GM19452 (cell line): ENCODE results near the gene SYNGR2.
"Not testable (repeated sequence)": the region's sequence is repeated elsewhere in the genome, so short reads cannot be mapped to it uniquely, and the experiment has no call there.

ENCODE experiments used
- ATAC-seq: cut with Tn5 transposase; IDR thresholded peaks from one replicate; pipeline ENCODE4 v1.9.1; 2021; ENCODE audit not compliant: unreplicated experiment

SYNGR2 gene

DNA sequence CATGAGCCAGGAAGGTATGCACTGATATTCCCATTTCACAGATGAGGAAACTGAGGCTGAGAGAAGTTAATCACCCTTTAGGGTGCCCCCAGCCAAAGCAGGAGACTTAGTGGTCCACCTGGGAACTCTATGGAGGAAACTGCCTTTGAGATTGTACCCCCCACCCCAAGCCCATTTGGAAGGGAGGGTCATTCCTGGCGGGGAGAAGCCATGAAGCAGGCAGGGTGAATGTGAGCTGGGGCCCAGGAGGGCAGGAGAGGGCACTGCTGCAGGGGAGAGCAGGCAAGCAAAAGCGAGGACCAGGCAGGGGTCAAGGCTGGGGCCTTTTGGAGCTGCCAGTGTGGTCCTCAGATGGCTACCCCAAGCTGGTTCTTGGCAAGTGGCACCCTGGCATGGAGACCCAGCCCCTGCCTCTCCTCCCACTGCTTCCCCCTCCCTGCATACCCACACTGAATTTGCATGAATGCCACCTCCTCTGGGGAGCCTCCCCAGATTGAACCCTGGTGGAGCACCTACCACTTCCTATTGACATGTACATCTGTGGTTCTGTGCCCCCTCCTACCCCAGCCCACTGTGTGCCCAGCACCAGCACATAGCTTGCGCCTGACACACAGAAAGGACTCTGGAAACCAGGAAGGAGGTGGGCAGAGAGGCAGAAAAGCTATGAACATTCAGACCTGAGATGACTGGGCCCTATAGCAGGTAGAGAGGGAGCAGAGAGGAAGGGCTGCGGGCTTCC, 38.9 kb upstream of the SYNGR2 start:
- ATAC-seq: no peak

GRCh38 chr17:78130090-78130436, 38.3 kb upstream of the SYNGR2 start:
- no peak for ATAC-seq

GRCh38 chr17:78130437-78131101, 37.8 kb upstream of the SYNGR2 start, which contains the start of gene TMC8:
Gene TMC8, plus strand, starts transcription at chr17:78130771. Its CDS starts 818 bp downstream, at chr17:78131589.
- ATAC-seq: no peak

GRCh38 chr17:78131172-78132083, 37.0 kb upstream of the SYNGR2 start:
- no peak for ATAC-seq

- ATAC-seq: no peak
Observed at GRCh38 chr17:78132084-78132676, 36.2 kb upstream of the SYNGR2 start.

DNA sequence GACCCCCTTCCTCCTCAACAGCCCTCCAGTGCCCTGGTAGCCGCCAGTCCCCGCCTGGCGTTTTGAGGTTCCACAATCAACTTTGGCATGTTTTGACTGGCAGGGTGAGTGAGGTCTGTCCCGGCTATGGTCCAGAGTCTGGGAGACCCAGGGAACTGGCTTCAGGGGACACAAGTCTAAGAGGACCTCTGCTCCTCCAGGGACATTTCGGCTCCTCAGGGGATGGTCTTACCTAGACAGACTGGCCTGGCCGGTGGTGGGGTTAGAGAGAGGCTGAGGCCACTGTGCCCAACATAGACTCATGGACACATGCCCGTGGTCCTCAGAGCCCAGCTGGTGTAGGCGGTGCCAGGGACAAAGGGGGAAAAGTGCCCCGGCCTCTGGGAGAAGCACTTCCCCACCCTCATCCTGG, 35.6 kb upstream of the SYNGR2 start:
- ATAC-seq: no peak

DNA sequence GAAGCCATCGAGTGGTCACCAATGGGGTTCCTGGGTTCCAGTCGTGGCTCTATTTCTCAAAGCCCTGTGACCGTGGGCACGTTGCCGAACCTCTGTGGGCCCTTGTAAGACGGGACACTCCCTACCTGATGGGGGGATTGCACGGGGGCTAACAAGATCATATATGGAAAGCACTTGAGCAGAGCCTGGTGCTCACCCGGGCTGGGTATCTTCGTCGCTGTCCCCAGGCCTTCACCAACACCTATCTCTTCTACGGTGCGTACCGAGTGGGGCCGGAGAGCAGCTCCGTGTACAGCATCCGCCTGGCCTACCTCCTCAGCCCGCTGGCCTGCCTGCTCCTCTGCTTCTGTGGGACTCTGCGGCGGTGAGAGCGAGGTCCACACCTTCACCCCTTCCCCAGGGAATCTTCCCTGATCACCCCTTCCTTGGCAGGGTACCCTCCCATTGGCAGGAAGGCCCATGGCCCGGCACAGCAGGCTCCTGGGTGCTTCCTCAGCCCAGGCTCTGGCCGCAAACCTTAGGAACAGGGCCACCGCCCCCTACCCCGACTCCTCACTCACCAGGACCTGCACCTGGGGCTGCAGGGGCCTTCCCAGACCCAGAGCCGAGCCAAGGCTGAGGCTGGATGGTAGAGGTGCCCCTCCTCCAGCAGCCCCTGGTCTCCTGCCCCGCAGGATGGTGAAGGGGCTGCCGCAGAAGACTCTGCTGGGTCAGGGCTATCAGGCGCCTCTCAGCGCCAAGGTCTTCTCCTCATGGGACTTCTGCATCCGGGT, 35.0 kb upstream of the SYNGR2 start:
- ATAC-seq: no peak

GRCh38 chr17:78133971-78134898, 34.1 kb upstream of the SYNGR2 start:
- ATAC-seq: no peak

- ATAC-seq: no peak
Observed at GRCh38 chr17:78134899-78135385, 33.4 kb upstream of the SYNGR2 start.

DNA sequence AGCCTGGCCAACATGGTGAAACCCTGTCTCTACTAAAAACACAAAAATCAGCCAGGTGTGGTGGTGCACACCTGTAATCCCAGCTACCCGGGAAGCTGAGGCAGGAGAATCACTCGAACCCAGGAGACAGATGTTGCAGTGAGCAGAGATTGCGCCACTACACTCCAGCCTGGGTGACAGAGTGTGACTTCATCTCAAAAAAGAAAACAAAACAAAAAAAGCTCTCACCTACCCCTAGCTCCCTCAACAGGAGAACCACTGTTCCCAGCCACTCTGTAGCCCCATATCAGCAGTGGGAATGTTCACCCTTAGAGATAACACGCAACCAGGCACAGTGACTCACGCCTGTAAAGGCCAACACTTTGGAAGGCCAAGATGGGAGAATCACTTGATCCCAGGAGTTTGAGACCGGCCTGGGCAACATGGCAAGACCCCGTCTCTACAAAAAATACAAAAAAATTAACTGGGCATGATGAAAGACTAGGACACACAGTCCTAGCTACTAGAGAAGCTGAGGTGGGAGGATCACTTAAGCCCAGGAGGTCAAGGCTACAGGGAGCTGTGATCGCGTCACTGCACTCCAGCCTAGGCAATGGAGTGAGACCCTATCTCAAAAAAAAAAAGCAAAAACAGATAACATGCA, 32.4 kb upstream of the SYNGR2 start:
- no peak for ATAC-seq

- ATAC-seq: no peak
Observed at GRCh38 chr17:78137392-78138203, 30.8 kb upstream of the SYNGR2 start.

DNA sequence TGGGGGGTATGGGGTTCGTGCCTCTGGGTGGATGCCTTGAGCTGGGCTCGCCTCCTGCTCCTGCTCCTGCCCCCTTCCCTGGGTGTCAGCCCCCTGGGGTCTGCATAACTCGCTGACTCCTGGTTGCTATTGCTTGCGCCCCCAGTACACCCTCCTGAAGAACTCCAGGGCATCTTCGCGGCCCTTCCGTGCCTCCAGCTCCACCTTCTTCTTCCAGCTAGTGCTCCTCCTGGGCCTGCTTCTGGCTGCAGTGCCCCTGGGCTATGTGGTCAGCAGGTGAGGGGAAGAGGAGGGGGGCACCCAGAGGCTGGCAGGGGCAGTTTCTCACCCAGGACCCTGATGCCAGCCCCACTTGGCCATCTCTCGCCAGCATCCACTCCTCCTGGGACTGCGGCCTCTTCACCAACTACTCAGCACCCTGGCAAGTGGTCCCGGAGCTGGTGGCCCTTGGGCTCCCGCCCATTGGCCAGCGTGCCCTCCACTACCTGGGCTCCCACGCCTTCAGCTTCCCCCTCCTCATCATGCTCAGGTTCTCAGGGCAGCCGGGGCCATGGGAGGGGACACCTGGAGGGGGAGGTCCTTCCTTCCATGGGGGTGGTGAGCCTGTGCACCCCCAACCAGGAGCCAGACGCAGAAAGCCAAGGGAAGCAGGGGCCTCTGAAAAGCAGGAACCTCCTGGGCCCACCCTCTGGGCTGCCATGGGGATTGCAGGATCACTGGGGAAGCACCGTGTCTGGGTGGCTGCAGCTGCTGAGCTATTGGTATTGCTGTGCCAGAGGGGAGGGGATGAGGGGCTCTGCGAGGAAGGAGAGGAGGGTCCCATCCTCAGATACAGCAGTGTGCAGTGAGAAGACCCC, 29.9 kb upstream of the SYNGR2 start:
- no peak for ATAC-seq

- not testable (repeated sequence) for ATAC-seq
Observed at GRCh38 chr17:78139861-78140168, 28.6 kb upstream of the SYNGR2 start.

GRCh38 chr17:78140169-78141051, 28.0 kb upstream of the SYNGR2 start:
- peak; percentile 75 for ATAC-seq

DNA sequence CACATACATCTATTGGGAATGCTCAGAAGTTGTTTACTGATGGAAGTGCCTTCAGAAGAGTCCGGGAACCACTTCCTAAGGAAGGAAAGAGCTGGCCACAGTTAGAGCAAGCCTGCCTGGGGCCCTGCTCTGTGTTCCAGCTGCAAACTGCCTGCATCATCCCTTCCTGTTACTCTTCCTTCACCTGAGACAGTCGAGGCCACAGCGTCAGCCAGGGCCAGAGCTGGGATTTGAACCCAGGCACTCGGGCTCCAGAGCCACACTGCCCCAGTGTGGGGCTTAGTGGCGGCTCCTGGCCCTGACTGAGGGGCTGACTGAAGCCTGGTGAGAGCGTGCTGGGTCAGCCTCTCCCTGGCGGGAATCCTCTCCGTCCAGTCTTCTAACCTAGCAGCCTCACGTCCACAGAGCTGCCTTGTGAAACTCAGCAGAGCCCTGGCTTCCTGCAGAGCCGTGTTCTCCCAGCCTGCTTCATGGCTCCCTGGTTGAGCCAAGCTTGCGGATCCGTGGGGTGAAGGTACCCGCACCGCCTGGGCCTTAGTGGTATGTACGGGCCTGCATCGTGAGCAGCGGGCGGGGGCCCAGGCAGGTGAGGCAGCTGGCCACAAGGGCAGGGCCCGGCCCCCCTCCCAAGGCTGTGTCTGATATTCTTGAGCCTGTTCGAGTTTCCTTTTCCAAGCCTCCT, 26.8 kb upstream of the SYNGR2 start:
- no peak for ATAC-seq
